ES-I3 (cell line): Measurements from ENCODE around the gene CARD11.

ENCODE experiments used
- H3K36me3 ChIP-seq: 2 replicates; pipeline ENCODE4 v1.6.1; 2013; ENCODE audit warnings: mild to moderate bottlenecking, low read length, control low read depth, moderate library complexity; ENCODE audit not compliant: insufficient read depth
- H3K4me1 ChIP-seq: 2 replicates; pipeline ENCODE4 v1.6.1; 2013; ENCODE audit warnings: mild to moderate bottlenecking, control low read depth, low read length; ENCODE audit not compliant: insufficient read depth
- H3K9ac ChIP-seq: 2 replicates; pipeline ENCODE4 v1.6.1; 2013; ENCODE audit warnings: low read depth, mild to moderate bottlenecking, low read length, moderate library complexity
- H3K9me3 ChIP-seq: 2 replicates; pipeline ENCODE4 v1.6.1; 2013; ENCODE audit warnings: mild to moderate bottlenecking, low read length, moderate library complexity; ENCODE audit not compliant: control insufficient read depth, insufficient read depth

The CARD11 gene

DNA sequence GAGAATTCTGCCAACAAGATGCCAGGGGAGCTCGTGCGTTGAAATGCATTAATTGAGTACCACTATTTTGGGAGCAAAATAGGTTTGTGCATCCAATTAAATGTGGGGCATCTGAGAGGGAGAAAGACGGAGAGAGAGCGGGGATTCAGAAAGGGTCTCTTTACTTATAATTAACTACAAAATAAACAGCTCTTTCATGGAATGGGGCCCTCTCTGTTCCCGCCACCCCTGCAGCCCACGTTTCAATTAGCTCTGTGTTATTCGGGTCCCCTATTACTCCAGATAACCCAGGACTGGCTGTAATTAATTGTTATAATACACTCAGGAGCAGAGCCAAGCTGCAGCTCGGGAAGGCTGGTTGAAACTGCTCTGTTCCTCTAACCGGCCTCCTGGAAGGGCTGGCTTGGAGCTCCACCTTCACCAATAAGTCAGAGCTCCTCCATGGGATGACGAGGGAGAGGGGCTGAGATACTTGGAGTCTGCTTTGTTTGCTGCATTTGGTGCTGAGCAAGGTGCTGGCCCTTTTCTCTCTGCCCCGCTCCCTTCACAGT, 67.8 kb downstream of the CARD11 start:
- no peaks in the 10 kb centered on the region for H3K9me3 ChIP-seq
- no peaks in the 10 kb centered on the region for H3K36me3 ChIP-seq
- H3K9ac ChIP-seq = no peak overlapping the region
- H3K4me1 ChIP-seq = peaks cover 13% of the 10 kb centered on the region

DNA sequence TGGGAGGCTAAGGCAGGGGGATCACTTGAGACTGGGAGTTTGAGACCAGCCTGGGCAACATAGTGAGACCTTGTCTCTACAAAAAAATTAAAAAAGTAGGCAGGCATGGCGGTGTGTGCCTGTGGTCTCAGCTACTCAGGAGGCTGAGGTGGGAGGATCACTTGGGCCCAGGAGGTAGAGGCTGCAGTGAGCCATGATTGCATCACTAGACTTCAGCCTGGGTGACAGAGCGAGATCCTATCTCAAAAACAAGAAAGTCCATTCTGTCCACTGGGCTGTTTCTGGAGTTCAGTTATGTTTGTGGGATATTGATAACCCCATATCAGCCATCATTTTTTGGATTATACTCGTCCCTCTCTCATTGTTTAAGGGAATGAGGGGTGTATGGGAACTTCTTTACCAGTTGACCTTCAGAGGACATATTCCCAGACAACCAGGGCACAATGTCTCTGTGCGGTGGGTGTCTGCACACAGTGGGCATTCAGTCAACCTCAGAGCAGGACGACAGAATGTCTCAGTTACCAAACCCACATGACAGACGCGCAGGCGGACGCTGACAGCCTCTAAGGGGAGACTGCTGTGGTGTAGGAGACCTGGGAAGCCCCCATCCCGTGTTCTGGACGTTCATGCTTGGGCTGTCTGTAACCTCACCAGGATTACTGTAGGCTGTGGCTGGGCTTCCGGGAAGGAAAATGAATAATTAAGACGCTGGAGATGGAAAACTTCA, 69.4 kb downstream of the CARD11 start:
- H3K9me3 ChIP-seq = no peaks in the 10 kb centered on the region
- H3K9ac ChIP-seq = no peak overlapping the region
- H3K36me3 ChIP-seq = no peaks in the 10 kb centered on the region
- peaks cover 7% of the 10 kb centered on the region for H3K4me1 ChIP-seq

DNA sequence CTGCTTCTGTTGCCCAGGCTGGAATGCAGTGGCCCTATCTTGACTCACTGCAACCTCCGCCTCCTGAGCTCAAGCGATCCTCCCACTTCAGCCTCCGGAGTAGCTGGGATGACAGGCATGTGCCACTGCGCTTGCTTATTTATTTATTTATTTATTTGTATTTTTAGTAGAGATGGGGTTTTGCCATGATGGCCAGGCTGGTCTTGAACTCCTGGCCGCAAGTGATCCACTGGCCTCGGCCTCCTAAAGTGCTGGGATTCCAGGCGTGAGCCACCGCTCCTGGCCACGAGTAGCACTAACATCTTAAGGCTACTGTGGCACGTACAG, 70.9 kb downstream of the CARD11 start:
- H3K4me1 ChIP-seq = no peaks in the 10 kb centered on the region

DNA sequence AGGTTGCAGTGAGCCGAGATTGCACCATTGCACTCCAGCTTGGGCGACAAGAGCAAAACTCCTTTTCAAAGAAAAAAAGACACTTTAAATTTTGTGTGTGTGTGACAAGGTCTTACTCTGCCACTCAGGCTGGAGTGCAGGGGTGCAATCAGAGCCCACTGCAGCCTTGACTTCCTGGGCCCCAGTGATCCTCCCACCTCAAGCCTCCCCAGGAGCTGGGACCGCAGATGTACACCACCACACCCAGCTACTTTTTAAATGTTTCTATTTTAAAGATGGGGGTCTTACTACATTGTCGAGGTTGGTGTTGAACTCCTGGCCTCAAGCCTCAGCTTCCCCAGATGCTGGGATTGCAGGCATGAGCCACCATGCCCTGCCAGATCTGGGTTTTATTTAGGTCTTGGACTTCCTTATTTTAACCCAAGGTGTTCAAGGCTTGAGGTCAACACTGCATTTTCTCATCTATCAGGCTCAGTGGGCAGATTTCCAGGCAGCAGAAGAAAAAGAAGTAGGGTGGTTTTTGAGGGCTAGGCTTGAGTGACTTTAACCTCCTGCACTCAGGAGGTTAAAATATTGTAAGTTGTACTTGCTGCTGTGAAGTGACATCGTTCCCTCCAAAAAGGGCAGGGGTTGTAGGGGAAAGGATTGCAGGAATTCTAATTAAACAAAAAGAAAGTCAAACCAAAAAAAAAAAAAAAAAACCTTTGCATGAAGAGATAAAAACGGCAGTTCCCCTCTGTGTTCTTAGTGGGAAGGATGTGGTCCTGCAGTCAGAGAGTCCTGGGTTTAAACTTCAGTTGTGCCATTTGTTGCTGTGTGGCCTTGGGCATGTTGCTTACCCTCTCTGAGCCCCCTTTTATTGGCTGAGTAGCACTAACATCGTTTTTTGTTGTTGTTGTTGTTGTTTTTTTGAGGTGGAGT, 71.5 kb downstream of the CARD11 start:
- H3K9ac ChIP-seq = no peak overlapping the region
- no peaks in the 10 kb centered on the region for H3K9me3 ChIP-seq
- no peaks in the 10 kb centered on the region for H3K36me3 ChIP-seq
- H3K4me1 ChIP-seq = no peaks in the 10 kb centered on the region

More for the DNA sequence above, 70.9 kb downstream of the CARD11 start:
- Histone ChIP-seq H3K9ac (no peak overlapping the region), H3K36me3 (no peaks in the 10 kb centered on the region), H3K9me3 (no peaks in the 10 kb centered on the region)

DNA sequence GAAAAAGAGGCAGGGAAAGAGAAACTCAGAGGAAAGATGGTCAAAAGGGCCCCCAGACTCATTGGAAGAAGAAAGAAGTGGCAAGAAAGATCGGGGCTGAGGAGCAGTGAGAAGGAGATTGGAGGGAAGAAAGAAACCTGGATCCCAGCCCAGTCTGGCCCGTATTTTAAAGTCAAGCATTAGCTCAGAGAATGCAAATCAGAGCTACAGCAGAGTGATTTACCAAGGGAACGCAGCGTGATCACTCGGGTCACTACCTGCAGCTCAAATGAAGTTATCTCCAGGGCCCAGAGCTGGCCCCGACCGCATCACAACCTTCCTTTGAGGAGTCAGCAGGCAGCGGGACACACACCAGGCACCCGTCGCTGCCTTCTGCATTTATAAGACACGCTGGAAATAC, 72.8 kb downstream of the CARD11 start:
- Histone ChIP-seq H3K9ac (no peak overlapping the region), H3K36me3 (no peaks in the 10 kb centered on the region), H3K4me1 (no peaks in the 10 kb centered on the region), H3K9me3 (peaks cover 6% of the 10 kb centered on the region; the same call in 1 of the 2 replicates)

DNA sequence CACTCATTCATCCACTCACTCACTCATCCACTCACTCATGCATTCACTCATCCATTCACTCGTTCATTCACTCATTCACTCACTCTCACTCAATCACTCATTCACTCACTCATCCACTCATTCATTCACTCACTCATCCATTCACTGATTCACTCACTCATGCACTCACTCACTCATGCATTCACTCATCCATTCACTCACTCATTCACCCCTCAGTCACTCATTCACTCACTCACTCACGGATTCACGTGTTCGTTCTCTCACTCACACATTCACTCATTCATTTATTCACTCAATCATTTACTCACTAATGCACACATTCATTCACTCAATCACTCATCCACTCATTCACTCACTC, 73.4 kb downstream of the CARD11 start:
- no peaks in the 10 kb centered on the region for H3K36me3 ChIP-seq
- no peak overlapping the region for H3K9ac ChIP-seq
- peaks cover 9% of the 10 kb centered on the region; the same call in 1 of the 2 replicates for H3K9me3 ChIP-seq
- H3K4me1 ChIP-seq = no peaks in the 10 kb centered on the region

DNA sequence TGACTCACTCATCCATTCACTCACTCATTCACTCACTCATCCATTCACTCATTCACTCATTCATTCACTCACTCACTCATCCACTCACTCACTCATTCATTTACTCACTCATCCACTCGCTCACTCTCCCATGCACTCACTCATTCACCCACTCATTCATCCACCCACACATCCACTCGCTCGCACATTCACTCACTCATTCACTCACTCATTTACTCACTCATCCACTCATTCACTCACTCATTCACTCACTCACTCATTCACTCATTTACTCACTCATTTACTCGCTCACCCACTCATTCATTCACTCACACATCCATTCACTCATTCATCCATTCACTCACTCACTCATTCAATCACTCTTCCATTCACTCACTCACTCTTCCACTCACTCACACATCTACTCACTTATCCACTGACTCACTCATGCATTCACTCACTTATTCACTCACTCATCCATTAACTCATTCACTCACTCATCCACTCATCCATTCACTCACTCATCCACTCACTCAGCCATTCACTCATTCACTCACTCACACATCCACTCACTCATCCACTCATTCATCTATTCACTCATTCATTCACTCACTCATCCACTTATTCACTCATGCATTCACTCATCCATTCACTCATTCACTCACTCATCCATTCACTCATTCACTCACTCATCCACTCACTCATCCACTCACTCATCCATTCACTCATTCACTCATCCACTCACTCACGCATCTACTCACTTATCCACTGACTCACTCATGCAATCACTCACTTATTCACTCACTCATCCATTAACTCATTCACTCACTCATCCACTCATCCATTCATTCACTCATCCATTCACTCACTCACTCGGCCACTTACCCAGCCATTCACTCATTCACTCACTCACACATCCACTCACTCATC, 74.0 kb downstream of the CARD11 start:
- Histone ChIP-seq H3K9ac (no peak overlapping the region), H3K9me3 (peaks cover 9% of the 10 kb centered on the region; the same call in 1 of the 2 replicates), H3K4me1 (no peaks in the 10 kb centered on the region), H3K36me3 (no peaks in the 10 kb centered on the region)

DNA sequence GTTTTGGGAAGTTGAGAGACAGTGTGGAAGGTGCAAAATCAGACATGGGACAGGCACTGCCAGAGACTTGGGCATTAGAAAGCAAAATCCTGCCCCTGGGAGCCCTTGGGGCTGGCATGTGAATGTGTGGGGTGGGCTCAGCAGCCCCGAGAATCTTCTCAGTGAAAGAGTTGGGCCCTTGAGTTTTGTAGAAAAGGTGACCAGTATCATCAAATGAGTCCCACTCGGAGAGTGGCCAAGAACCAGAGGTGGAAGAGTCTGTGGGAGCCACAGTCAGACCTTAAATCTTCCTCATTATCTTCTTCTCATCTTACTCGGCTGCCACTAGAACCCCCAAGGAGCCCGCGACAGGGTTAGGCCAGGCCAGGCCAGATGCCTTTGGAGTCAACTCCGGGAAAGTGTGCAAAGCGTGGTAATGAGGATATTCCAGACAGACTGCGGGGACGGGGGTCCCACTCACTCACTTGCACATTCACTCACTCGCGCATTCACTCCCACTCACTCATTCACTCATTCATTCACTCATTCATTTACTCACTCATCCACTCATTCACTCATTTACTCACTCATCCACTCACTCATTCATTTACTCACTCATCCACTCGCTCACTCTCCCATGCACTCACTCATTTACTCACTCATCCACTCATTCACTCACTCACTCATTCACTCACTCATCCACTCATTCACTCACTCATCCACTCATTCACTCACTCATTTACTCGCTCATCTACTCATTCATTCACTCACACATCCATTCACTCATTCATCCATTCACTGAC, 74.9 kb downstream of the CARD11 start:
- Histone ChIP-seq H3K9ac (no peak overlapping the region), H3K4me1 (no peaks in the 10 kb centered on the region), H3K36me3 (no peaks in the 10 kb centered on the region), H3K9me3 (peaks cover 9% of the 10 kb centered on the region; the same call in 1 of the 2 replicates)

DNA sequence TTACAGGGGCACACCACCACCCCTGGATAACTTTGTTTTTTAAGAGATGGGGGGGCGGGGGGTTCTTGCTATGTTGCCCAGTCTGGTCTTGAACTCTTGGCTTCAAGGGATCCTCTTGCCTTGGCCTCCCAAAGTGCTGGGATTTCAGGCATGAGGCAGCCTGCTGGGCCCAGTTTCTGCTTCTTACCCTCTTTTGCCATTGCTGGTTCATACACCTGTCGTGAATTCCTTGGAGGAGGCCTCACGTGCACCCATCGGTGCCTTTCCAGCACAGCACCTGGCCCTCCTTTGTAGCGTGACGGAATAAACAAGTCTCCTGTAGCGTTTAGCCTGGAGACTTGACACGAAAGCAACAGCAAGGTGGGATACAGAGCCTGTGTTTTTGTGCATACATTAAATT, 75.5 kb downstream of the CARD11 start:
- no peaks in the 10 kb centered on the region for H3K4me1 ChIP-seq
- H3K9ac ChIP-seq = no peak overlapping the region
- H3K9me3 ChIP-seq = peaks cover 9% of the 10 kb centered on the region; the same call in 1 of the 2 replicates

DNA sequence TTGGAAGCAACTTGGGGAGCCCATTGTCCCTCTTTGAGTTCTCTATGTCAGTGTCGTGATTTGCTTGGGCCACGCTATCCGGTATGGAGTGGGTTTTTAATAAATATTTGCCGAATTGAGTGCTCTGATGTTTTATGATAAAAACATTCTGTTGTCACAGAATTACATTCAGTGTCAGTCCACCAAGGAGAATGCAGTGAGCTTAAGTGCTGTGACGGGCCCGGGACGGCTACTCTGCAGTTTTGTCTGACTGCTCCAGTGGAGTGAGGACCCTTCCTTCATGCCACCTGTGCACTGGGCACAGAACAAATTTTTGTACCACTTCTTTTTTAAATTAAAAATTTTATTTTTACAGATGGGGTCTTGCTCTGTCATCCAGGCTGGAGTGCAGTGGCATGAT, 76.0 kb downstream of the CARD11 start:
- H3K9me3 ChIP-seq = peaks cover 9% of the 10 kb centered on the region; the same call in 1 of the 2 replicates
- no peaks in the 10 kb centered on the region for H3K36me3 ChIP-seq
- no peak overlapping the region for H3K9ac ChIP-seq
- H3K4me1 ChIP-seq = no peaks in the 10 kb centered on the region

More for the DNA sequence above, 75.5 kb downstream of the CARD11 start:
- no peaks in the 10 kb centered on the region for H3K36me3 ChIP-seq

DNA sequence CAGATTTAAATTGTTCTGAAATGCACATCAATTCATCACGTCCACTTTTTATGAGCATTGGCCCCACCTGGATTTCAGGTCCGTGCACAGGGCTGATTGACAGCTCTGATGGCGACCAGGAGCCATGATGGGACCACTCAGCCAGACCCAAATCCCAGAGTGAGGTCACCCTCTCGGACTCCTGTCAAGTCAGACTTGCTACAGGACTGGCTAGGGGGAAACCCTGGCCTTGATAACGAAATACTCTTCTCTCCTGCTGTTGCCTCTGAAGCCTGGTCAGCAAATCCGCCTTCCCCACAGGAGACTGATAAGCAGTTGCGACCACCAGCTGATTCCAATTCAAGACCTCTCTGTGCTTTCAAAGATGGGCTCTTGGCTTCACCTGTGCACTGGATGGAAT, 76.4 kb downstream of the CARD11 start:
- peaks cover 9% of the 10 kb centered on the region; the same call in 1 of the 2 replicates for H3K9me3 ChIP-seq
- H3K9ac ChIP-seq = no peak overlapping the region
- H3K4me1 ChIP-seq = no peaks in the 10 kb centered on the region
- H3K36me3 ChIP-seq = no peaks in the 10 kb centered on the region

DNA sequence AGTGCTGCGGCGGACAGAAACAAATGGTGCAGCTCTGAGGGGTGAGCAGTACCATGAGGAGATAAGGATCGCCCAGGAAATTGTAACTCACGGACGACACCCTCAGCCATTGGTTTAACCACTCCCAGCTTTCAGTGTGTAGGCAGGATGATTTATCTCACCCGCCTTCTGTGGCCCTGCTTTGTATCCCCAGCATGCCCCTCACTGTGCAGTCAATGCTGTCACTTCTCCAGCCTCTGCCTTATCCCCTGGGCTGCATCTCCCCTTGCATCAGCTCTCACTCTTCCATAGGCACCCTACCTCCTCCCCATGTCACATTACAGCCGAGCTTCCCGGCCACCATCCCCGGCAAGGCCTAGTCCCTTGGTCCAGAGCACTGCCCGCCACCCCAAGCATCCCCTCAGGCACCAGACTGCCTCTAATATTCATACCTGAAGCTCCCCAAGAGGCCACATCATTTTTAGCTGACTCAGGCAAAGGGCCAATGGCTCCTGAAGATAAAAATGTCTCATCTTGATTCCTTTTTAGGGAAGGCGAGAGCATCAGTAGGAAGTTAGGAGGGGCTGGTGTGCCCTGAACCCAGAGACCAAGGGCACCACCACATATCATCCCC, 77.1 kb downstream of the CARD11 start:
- no peaks in the 10 kb centered on the region for H3K4me1 ChIP-seq
- peaks cover 9% of the 10 kb centered on the region; the same call in 1 of the 2 replicates for H3K9me3 ChIP-seq
- no peaks in the 10 kb centered on the region for H3K36me3 ChIP-seq
- H3K9ac ChIP-seq = no peak overlapping the region

DNA sequence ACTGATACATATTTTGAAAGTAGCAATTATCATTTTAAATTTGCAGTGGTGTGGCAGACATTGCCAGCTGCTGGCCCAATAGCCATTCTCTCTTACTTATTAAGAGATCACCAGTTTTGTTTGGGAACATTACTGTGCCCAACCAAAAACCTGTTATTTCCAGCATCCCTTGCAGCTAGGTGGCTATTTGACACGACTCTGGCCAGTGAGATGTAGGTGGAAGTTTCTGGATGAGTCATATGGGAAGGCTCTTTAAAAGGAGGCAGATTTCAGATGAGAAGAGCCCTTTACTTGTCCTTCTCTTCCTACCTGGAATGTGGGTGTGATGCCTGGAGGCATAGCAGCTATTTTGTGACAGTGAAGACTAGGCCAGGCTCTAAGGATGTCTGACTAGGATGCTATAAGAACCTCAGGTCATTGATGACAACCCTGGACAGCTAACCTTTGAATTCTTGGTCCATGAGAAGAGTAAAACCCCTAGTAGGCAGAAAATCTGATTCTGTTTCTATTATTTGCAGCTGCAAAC, 77.9 kb downstream of the CARD11 start:
- Histone ChIP-seq H3K9me3 (peaks cover 9% of the 10 kb centered on the region; the same call in 1 of the 2 replicates), H3K4me1 (no peaks in the 10 kb centered on the region), H3K9ac (no peak overlapping the region), H3K36me3 (no peaks in the 10 kb centered on the region)
